Kidney tubule cell (primary cell): ENCODE data around the gene BPIFB4.
"Not testable (repeated sequence)": the region's sequence is repeated elsewhere in the genome, so short reads cannot be mapped to it uniquely, and the experiment has no call there.

Experiments used
- DNase-seq: peaks from one replicate; pipeline ENCODE4 v3.0.0-alpha.2; 2018; ENCODE audit warnings: low spot score

The BPIFB4 gene

GRCh38 chr20:33119725-33120720, 40.6 kb downstream of the BPIFB4 start:
- peak; percentile 14 for DNase-seq

DNA sequence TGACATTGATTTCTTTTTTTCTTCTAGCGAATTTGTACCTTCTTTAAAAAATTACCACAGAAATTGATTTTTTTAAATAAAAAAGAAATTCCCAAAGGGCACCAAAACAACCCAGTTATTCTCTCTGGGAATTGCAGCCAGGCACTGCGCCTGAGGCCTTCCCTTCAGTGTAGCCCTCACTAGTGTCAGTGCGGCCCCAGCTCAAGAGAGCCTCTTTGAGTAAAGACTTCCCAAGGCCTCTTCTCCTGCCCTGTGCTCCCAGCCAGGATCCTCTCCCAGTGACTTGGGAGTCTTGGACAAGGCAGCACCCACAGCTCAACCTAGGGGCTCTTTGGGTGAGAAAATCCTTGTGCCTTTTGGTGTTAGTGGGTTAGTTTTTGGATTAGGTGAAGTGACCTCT, 41.5 kb downstream of the BPIFB4 start:
- DNase-seq, result no peak

- DNase-seq, result not testable (repeated sequence)
Measured at GRCh38 chr20:33122297-33122696, 42.9 kb downstream of the BPIFB4 start.

DNA sequence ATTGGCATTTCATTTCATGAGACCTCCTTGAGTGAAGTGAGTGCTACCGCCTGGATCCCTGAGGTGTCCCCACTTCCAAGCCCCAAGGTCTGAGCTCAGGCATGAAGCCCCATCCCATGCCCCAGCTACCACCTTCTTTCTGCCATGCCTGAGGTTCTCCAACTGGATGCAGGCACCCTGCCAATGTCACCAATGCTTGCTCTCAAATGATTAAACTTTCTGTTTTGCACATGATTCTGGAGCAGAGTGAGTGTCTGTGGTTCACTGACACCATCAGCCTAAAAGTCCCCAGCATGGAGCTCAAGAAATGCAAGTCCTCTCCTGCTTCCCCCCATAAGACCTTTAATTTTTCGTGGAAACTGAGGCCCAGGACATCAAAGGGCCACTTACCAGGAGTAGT, 44.8 kb downstream of the BPIFB4 start:
- DNase-seq, result no peak

DNA sequence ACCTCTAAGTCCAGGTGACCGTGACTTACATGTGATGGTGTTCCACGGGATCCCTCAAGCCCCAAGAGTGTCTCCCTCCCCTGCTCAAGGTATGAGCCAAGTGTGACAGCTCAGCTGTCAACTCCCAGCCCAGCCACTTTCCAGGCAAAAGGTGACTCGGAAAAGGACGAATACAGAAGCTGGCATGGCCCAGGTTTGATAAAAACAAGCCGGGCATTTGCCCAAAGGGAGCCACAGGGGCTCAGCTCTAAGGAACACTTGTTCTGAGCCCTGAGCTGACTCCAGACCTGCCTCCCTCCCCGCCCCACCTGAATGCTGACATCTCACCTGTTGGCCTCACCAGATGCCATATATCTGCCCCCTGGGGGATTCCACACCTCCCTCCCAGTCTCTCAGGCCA, 45.6 kb downstream of the BPIFB4 start:
- no peak for DNase-seq

- DNase-seq, result no peak
Measured at GRCh38 chr20:33125983-33126382, 46.5 kb downstream of the BPIFB4 start.

GRCh38 chr20:33127422-33128097, 48.1 kb downstream of the BPIFB4 start:
- no peak for DNase-seq

- DNase-seq, result no peak
Measured at GRCh38 chr20:33130568-33131061, 51.2 kb downstream of the BPIFB4 start.

DNA sequence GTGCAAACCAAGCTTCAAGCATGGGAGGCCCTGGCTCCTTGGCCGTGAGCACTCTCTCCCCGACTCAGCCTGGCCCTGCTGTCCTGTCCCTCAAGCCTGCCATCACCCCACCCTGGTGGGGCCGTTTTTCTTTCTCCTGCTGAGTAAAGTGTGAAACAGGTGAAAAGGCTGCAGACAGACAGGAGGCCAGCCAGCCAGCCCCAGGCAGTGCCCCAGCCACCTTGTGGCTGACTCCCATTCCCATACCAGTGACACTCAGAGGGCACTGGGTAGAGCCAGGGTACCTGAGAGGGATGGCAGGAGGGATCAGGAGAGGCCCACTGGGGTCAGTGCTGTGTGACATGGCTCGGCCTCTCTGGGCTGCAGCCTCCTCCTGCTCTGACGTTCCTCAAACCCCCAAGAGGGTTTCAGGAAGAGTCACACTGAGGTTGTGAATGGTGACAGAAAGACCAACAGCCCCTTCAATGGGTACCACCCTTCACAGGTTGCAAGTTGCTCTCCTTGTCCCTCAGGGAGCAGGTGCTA, 52.6 kb downstream of the BPIFB4 start:
- no peak for DNase-seq

- no peak for DNase-seq
Measured at GRCh38 chr20:33132513-33133372, 53.3 kb downstream of the BPIFB4 start.

DNA sequence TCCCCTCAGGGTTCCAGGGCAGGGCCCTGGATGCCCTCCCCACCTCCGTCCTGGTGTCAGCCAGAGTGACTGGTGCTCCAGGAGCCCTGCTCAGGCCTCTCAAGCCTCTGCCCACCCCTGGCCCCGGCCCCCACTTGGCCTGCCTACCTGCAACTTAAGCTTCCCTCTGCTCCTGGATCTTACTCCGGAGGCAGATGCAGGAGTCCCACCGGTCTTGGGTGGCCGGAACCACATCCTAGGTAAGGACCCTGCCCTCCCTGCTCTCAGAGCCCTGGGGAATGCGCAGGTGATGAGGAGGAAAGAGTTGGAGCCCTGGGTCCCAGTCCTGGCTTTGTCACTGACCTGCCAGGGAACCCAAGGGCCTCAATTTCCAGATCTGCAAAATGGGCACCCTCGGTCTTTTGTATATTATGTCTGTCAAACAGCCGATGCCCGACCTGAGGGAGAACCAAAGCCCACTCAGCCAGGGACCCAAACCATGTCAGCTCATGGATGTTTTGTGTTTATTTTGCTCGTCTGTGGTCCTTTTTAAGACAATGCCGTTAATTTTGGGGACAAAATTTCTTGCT, 54.0 kb downstream of the BPIFB4 start:
- no peak for DNase-seq

GRCh38 chr20:33137195-33137594, 57.8 kb downstream of the BPIFB4 start:
- DNase-seq, result no peak

DNA sequence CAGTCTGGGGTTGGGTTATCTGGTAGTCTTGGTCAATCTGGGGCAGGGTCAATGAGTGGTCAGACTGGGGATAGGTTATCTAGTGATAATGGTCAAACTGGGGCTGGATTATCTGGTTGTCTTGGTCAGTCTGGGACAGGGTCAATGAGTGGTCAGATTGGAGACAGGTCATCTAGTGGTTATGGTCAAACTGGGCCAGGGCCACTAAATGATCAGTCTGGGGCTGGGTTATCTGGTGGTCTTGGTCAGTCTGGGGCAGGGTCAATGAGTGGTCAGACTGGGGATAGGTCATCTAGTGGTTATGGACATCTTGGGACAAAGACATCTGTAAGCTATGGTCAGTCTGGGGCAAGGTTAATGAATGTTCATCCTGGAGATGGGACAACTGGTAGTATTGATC, 60.0 kb downstream of the BPIFB4 start:
- DNase-seq, result no peak

GRCh38 chr20:33145521-33145920, 66.1 kb downstream of the BPIFB4 start:
- no peak for DNase-seq

- no peak for DNase-seq
Measured at GRCh38 chr20:33147299-33147698, 67.9 kb downstream of the BPIFB4 start.

- DNase-seq, result no peak
Measured at GRCh38 chr20:33148040-33148439, 68.6 kb downstream of the BPIFB4 start.

- no peak for DNase-seq
Measured at GRCh38 chr20:33154252-33154651, 74.8 kb downstream of the BPIFB4 start.

DNA sequence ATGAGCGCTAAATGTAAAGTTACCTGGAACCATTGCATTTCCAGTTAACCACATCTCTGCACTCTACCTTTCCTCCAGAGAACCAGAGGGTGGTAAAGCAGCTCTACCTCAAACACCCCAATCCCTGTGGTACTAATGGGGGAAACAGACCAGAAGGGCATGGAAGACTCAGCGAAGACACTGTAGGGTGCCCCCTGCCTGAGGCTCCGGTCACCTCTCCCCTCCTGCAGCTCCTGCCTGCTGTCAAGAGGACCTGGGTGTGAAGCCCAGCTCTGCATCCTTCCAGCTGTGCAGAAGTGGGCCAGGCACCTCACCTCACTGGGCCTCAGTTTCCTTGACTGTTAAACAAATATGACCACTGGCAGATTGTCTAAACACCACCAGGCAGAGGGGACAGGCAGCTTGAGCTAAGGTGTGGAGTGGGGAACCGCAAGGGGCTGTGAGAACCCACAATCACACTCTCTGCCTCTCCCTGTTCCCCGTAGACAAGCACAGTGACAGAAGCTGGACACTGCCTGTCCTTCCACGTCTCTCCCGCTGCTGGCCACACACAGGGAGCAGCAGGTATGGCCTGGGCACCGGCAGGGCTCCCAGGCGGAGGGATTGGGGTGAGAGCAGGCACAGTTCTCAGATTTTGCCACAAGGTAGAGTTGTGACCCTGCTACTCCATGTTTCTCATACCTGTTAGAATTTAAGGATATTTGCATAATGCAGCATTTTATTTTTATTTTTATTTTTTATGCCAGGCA, 79.4 kb downstream of the BPIFB4 start:
- DNase-seq, result no peak

- DNase-seq, result no peak
Measured at GRCh38 chr20:33159713-33160112, 80.3 kb downstream of the BPIFB4 start.

GRCh38 chr20:33160681-33161080, 81.2 kb downstream of the BPIFB4 start:
- no peak for DNase-seq
